GM19099 (cell line): ENCODE data around the gene CELSR1.

Experiments
- POLR2A ChIP-seq: IDR thresholded peaks from 3 replicates; pipeline ENCODE4 v1.6.1; 2011; ENCODE audit warnings: low read depth; ENCODE audit not compliant: insufficient read length; ENCODE audit errors: extremely low read depth

Gene CELSR1

DNA sequence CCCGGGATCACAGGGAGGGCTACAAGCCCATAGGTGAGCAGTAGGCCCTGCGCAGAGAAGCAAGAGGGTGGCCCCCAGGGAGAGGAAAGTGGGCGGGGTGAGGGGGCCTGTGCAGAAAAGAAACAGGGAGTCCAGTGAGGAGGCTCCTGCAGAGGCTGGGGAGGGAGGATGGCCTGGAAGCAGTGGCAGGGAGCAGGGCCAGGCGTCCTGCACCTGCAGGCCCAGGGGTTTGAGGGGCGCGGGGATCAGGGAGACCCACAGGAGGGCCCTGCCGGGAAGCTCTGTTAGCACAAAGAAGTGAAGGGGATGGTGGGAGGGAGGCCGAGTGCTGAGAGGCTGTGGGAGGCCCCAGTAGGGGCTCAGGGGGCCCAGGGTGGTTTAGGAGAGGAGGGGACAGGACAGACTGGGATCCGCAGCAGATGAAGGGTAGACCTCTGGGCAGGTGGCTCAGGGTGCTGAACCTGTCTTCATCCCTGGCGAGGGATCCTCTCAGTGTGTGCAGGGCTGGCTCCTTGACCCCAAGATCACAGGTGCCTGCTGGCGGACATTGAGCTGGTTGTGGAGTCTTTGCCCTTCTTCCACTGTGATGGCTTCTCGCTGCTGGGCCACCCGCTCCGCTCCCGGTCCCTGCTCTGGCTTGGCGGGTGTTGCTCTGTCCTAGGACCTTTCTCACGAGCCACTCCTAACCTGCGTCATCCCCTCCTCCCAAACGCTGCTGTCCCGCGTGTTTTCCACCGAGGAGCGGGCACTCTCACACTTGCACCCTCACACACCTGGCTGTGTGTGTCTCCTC lies 31.8 kb upstream of the CELSR1 start:
- TF ChIP-seq POLR2A = no peak

DNA sequence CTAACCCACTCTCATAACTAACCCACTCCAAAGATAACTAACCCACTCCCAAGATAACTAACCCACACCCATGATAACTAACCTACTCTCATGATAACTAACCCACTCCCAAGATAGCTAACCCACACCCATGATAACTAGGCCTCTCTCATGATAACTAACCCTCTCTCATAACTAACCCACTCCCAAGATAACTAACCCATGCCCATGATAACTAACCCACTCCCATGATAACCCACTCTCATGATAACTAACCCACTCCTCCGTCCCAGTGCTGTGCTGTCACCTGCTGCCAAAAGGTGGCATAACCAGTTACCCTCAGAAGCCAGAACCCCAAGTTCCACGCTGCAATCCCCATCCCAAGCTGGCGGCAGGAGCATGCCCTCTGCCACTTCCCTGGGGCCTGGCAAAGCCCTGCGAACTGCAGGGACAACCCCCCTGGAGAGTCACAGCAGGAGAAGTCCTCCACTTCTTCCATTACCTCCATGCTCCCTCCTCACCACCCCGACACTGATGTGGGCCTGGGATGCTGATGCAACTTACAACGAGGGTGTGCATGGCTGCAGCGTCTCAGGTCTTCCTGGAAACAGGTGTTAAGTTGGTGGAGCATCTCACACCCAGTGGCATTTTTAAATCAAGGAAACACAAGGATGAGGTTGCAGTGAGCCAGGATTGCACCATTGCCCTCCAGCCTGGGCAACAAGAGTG lies 30.8 kb upstream of the CELSR1 start:
- no peak for TF ChIP-seq POLR2A

- TF ChIP-seq POLR2A = no peak
Observed at GRCh38 chr22:46567471-46567870, 30.1 kb upstream of the CELSR1 start.

DNA sequence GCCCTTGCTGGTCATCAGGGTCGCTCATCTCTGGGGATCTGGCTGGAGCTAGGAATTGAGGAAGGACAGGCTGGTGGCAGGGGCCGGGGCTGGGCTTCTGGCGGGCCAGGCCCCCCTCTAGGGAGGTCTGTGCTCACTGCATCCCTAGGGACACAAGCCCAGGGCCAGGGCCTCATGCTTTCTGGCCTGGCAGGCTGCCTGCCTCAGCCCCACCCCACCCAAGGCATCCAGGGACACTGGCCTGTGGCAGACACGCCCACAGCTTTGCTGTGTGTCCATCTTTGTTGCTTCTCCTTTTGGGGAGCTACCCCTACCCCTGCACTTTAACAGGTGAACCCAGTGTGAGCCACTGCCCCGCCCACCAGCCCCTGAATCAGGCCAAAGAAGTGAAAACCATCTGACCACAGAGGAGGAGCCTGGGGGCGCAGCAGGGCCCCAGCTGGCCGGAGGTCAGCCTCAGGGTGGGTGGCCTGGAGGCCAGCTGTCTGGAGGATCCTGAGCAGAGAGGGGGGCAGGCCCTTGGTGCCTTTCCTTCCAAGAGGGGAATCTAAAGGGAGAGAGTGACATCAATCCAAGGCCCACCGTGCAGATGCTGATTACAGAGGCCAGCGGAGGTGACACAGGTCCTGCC lies 26.8 kb upstream of the CELSR1 start:
- TF ChIP-seq POLR2A = no peak

DNA sequence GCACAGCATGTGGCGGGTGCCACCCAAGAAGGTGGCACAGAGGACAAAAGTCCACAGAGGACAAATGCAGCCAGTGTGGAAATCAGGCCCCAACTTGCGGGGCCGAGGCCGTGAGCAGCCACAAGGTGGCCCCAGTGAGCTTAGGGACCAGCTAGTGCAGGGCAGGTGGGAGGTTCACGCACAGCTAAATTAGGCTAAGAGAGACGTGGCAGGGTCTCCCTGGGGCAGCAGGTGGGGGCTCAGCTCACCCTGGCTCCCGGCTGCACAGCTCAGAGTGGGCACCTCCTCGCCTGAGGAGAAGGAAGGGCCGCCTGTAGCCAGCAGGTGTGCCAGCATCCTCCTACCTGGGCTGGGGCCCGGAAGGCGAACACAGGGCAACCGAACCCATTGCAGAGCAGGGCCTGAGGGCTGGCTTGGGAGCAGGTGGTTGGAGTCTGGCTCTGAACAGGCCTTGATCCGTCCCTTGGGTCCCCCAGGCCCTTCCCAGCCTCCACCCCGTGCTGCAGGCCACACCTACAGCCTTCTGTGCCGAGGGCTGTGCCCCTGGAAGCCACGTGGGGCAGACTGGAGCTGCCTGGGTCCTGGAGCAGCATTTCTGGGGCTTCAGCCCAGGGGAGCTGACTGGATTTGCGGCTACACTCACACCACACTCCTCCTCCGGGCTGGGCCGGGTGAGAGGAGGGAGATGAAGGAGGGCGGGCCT lies 26.1 kb upstream of the CELSR1 start:
- TF ChIP-seq POLR2A = no peak

GRCh38 chr22:46561435-46561905 lies 24.1 kb upstream of the CELSR1 start:
- TF ChIP-seq POLR2A = no peak

- TF ChIP-seq POLR2A = no peak
Observed at GRCh38 chr22:46560696-46561295, 23.4 kb upstream of the CELSR1 start.

- no peak for TF ChIP-seq POLR2A
Observed at GRCh38 chr22:46557736-46558480, 20.5 kb upstream of the CELSR1 start.

DNA sequence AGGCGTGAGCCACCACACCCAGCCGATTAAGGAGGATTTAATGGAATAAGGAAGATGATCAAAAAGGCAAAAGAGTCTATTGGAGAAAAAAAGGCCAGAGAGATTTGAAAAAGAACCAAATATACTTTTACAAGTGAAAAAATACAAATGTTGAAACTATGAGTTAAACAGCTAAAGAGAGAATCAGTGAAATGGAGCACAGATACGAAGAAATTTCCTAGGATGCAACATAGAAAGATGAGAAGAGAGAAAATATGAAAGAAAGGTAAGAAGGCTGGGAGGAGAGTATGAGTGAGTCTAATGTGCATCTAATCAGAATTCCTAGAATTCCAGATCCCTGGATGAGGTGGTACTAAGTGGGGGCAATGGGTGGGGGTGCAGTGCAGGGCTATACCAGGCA lies 19.4 kb upstream of the CELSR1 start:
- no peak for TF ChIP-seq POLR2A

DNA sequence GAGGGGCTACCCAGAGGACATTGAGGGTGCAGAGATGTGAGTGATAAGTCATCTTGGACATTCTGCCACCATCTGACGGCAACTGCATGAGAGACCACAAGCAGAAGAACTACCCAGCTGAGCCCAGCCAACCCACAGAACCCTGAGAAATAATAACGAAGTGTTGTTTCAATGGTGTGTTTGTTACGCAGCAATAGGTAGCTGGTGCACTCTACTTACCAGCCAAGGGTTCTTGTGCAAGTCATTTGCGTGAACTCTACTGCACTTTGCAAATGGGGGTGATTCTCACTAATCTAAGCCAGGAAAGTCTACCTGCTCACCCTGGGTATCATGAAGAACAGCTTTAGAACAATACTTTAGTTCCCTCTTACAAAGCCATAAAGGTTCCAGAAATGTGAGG lies 15.8 kb upstream of the CELSR1 start:
- no peak for TF ChIP-seq POLR2A

DNA sequence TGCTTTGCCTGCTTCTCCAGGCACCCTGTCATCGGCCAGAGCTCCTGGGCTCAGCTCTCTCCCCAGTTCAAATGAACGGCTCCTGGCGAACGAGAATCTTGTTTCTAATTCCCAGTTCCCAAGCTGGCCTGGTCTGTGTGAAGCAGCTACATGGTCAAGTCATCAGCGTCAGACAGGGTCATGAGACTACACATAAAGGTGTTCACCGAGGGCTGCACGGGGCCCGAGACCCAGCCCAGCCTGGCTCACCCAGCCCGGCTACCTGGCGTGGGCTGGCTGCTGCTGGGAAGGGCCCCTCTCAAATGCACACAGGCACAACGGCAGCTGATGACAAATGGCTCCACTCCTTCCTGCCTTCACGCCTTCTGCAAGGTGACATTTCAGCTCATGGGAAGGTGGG lies 14.6 kb upstream of the CELSR1 start:
- TF ChIP-seq POLR2A = no peak

- no peak for TF ChIP-seq POLR2A
Observed at GRCh38 chr22:46551321-46551720, 13.9 kb upstream of the CELSR1 start.

GRCh38 chr22:46549971-46550641 lies 12.7 kb upstream of the CELSR1 start:
- TF ChIP-seq POLR2A = no peak

GRCh38 chr22:46549563-46549840 lies 12.1 kb upstream of the CELSR1 start:
- TF ChIP-seq POLR2A = no peak

GRCh38 chr22:46547883-46548244 lies 10.4 kb upstream of the CELSR1 start:
- TF ChIP-seq POLR2A = no peak
